Smooth muscle cell (in vitro differentiated cells): ENCODE data around the gene VMAC. TPM values are rescaled to one million over a fixed set of nuclear protein-coding genes. Genes with fewer than 3 reads are reported as not detected.

Experiments
- DNase-seq: peaks from one replicate; lab custom pipeline; 2025; ENCODE audit not compliant: unreplicated experiment; lab: John Stamatoyannopoulos, UW
- H2AFZ ChIP-seq: fragments of 200-600 bp; sonication (generic); 2 replicates; pipeline ENCODE4 v1.6.0; 2016; ENCODE audit warnings: antibody characterized with exemption, low read depth, mild to moderate bottlenecking
- H3F3A ChIP-seq: fragments of 200-600 bp; sonication (generic); 2 replicates; pipeline ENCODE4 v1.6.0; 2017; ENCODE audit warnings: antibody characterized with exemption, low read depth
- H3K27ac ChIP-seq: fragments of 200-600 bp; sonication (generic); 2 replicates; pipeline ENCODE4 v1.5.1; 2016; ENCODE audit warnings: low read depth, mild to moderate bottlenecking
- H3K27me3 ChIP-seq: fragments of 200-600 bp; sonication (generic); 2 replicates; pipeline ENCODE4 v1.6.1; 2016; ENCODE audit warnings: low read depth, mild to moderate bottlenecking
- H3K36me3 ChIP-seq: fragments of 200-600 bp; sonication (generic); 2 replicates; pipeline ENCODE4 v1.5.1; 2016; ENCODE audit warnings: low read depth
- H3K4me1 ChIP-seq: fragments of 200-600 bp; sonication (generic); 2 replicates; pipeline ENCODE4 v1.5.1; 2016; ENCODE audit warnings: low read depth
- H3K4me2 ChIP-seq: fragments of 200-600 bp; sonication (generic); 2 replicates; pipeline ENCODE4 v1.6.0; 2016; ENCODE audit warnings: mild to moderate bottlenecking
- H3K4me3 ChIP-seq: fragments of 200-600 bp; sonication (generic); 2 replicates; pipeline ENCODE4 v1.5.1; 2016; ENCODE audit warnings: mild to moderate bottlenecking
- H3K79me2 ChIP-seq: fragments of 200-600 bp; sonication (generic); 2 replicates; pipeline ENCODE4 v1.6.0; 2016; ENCODE audit warnings: low read depth, mild to moderate bottlenecking
- H3K9ac ChIP-seq: fragments of 200-600 bp; sonication (generic); 2 replicates; pipeline ENCODE4 v1.6.0; 2016; ENCODE audit warnings: low read depth
- H3K9me3 ChIP-seq: fragments of 200-600 bp; sonication (generic); replicated peaks from 2 replicates; pipeline ENCODE4 v1.5.1; 2016; ENCODE audit warnings: low read depth
- H4K20me1 ChIP-seq: fragments of 200-600 bp; sonication (generic); 2 replicates; pipeline ENCODE4 v1.6.0; 2016; ENCODE audit warnings: low read depth
- whole genome bisulfite sequencing: methylation state at CpG from one replicate; pipeline ENCODE4 v1.1.7; 2016; ENCODE audit warnings: low lambda C conversion rate; 5-methylcytosine and 5-hydroxymethylcytosine counted together
- polyA plus RNA-seq: library from polyadenylated mRNA; unstranded; fragments of >200 nt; fragmentation: Nextera tagmentation; extraction: Ambion mirVana; gene quantifications from 2 replicates; pipeline ENCODE4 v1.2.1, GENCODE V29; 2016
- total RNA-seq: library from RNA; depleted of rRNA; stranded (reverse); fragments of >200 nt; gene quantifications from 2 replicates; pipeline ENCODE4 v1.2.3, GENCODE V29; 2014
- TF ChIP-seq, protein P1 (sequence below): fragments of 200-600 bp; sonication (generic); IDR thresholded peaks from 2 replicates; pipeline ENCODE4 v1.5.1; 2017; ENCODE audit warnings: borderline replicate concordance, mild to moderate bottlenecking, antibody characterized with exemption; ENCODE audit not compliant: insufficient read depth, poor library complexity, severe bottlenecking

The VMAC gene
- total and polyA plus RNA-seq, 2 experiments from 2014 or later = 0.36 to 0.95 TPM

DNA sequence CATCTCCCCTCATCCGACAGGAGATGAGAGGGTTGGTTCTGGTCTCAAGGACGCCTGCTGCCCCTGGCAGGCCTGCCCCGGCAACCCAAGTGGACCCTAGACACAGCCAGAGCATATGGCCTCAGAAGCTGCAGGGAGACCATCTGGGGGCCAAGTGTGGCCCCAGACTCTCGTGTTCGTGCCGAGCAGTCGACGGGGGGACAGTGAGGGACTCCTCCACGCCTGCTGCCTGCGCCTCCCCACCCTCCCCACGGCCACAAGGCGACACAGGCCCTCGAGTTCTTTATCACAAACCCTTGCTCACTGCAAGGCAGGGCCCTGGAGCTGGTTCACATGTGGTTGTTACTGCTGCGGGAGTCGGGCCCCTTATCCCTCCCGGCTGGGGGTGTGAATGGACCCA lies 18.7 kb downstream of the VMAC start:
- Histone ChIP-seq H3K9ac (no peak overlapping the region), H4K20me1 (no peaks in the 10 kb centered on the region), H3K36me3 (no peaks in the 10 kb centered on the region), H3K27me3 (no peaks in the 10 kb centered on the region), H3K9me3 (no peaks in the 10 kb centered on the region), H3F3A (no peaks in the 10 kb centered on the region), H3K79me2 (no peaks in the 10 kb centered on the region), H3K4me2 (no peak overlapping the region), H3K4me3 (no peak overlapping the region), H3K27ac (no peak overlapping the region), H3K4me1 (no peaks in the 10 kb centered on the region), H2AFZ (no peak overlapping the region)
- no peak for DNase-seq
- TF ChIP-seq, protein P1, sequence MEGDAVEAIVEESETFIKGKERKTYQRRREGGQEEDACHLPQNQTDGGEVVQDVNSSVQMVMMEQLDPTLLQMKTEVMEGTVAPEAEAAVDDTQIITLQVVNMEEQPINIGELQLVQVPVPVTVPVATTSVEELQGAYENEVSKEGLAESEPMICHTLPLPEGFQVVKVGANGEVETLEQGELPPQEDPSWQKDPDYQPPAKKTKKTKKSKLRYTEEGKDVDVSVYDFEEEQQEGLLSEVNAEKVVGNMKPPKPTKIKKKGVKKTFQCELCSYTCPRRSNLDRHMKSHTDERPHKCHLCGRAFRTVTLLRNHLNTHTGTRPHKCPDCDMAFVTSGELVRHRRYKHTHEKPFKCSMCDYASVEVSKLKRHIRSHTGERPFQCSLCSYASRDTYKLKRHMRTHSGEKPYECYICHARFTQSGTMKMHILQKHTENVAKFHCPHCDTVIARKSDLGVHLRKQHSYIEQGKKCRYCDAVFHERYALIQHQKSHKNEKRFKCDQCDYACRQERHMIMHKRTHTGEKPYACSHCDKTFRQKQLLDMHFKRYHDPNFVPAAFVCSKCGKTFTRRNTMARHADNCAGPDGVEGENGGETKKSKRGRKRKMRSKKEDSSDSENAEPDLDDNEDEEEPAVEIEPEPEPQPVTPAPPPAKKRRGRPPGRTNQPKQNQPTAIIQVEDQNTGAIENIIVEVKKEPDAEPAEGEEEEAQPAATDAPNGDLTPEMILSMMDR = no peak
- WGBS = 97% methylated on average over 16 of the region's 16 CpGs

DNA sequence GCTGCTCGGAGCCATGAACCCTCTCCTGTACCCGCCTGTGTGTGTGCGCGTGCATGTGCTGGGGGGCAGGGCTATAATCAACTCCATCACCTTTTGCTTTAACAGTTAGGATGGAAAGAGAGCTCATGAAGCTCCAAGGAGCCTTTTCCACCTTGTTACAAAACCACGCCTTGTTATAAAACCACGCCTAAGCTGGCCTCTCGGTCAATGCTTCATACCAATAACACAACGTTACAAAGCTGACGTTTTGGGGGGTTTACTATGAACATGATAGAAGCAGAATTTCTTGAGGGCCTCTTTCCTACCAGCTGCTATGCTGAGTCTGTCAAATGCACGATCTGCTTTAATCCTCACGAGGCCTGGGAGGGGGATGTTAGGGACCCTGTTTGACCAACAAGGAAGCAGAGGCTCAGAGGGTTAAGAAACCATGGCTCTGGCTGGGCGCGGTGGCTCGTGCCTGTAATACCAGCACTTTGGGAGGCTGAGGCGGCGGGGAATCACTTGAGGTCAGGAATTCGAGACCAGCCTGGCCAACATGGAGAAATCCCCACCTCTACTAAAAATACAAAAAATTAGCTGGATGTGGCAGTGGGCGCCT lies 21.3 kb downstream of the VMAC start:
- Histone ChIP-seq H3K36me3 (no peaks in the 10 kb centered on the region), H4K20me1 (no peaks in the 10 kb centered on the region), H3K4me3 (no peak overlapping the region), H3F3A (no peaks in the 10 kb centered on the region), H2AFZ (no peak overlapping the region), H3K9me3 (no peaks in the 10 kb centered on the region), H3K79me2 (no peaks in the 10 kb centered on the region), H3K4me1 (no peaks in the 10 kb centered on the region), H3K27ac (no peak overlapping the region), H3K27me3 (no peaks in the 10 kb centered on the region), H3K9ac (no peak overlapping the region), H3K4me2 (no peak overlapping the region)
- 96% methylated on average over 18 of the region's 18 CpGs for WGBS
- TF ChIP-seq, protein P1 = no peak
- no peak for DNase-seq

DNA sequence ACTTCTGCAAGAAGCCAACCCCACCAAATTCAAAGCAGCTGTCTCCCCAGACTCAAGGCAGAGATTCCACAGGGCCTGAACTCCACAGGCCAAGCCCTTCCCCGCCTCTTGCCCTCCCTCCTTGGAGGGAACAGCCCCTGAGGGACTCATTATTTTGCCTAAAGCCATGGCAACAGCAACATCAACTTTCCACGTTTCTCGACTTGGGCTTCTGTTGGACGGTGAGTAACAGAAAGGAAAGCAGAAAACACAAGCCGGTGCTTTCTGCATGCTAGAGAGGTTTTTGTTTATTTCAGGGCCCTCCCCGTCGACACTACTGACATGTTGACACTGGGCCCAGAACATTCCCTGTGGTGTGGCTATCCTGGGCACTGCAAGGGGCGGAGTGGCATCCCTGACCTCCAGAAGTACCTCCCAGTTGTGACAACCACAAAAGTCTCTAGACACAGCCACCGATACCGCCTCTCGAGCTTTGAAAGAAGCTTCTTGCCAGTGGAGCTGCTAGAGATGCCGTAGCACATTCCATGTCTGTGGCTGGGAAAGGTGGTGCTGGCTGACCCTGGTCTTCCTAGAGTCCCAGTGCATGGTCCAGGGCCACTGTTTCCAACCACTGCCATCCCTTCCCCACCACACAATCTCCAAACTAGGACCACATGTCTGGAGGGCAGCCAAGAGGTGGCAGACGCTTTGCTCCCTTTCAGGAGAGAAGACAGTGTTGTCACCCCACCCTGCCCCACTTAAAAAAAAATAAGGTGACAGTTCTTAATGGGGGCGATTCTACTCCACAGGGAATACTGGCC lies 22.2 kb downstream of the VMAC start:
- 86% methylated on average over 14 of the region's 14 CpGs for WGBS
- Histone ChIP-seq H3K4me1 (no peaks in the 10 kb centered on the region), H3F3A (no peaks in the 10 kb centered on the region), H3K4me2 (no peak overlapping the region), H3K27ac (no peak overlapping the region), H3K27me3 (no peaks in the 10 kb centered on the region), H3K9ac (no peak overlapping the region), H3K4me3 (no peak overlapping the region), H3K36me3 (no peaks in the 10 kb centered on the region), H3K9me3 (no peaks in the 10 kb centered on the region), H4K20me1 (no peaks in the 10 kb centered on the region), H3K79me2 (no peaks in the 10 kb centered on the region), H2AFZ (no peak overlapping the region)
- TF ChIP-seq, protein P1 = no peak
- DNase-seq = no peak
